A549 (cell line): ENCODE results near the gene IZUMO4.

Experiments
- CTCF ChIP-seq: fragments of >200 bp; sonication (Bioruptor Twin); formaldehyde crosslinking; IDR thresholded peaks from 3 replicates; pipeline ENCODE4 v1.5.1; 2016
- EHMT2 ChIP-seq: fragments of 200-600 bp; sonication (generic); IDR thresholded peaks from 2 replicates; pipeline ENCODE4 v1.6.1; 2016; ENCODE audit warnings: antibody characterized with exemption, low read depth, mild to moderate bottlenecking, moderate library complexity
- ELK1 ChIP-seq: fragments of 150-350 bp; IDR thresholded peaks from 2 replicates; pipeline ENCODE4 v1.6.1; 2014; ENCODE audit warnings: low read depth, mild to moderate bottlenecking, low read length
- MAX ChIP-seq: IDR thresholded peaks from 2 replicates; pipeline ENCODE4 v1.6.1; 2012
- NFE2L2 ChIP-seq: fragments of 150-350 bp; conservative IDR thresholded peaks from 2 replicates; pipeline ENCODE4 v1.6.1; 2014; ENCODE audit warnings: low read length
- PHF8 ChIP-seq: fragments of 200-600 bp; sonication (generic); IDR thresholded peaks from 2 replicates; pipeline ENCODE4 v1.6.1; 2016; ENCODE audit warnings: low read depth, mild to moderate bottlenecking, antibody characterized with exemption, moderate library complexity, borderline replicate concordance
- POLR2A ChIP-seq: IDR thresholded peaks from 2 replicates; pipeline ENCODE4 v1.6.1; 2012; ENCODE audit warnings: mild to moderate bottlenecking, low read length
- POLR2AphosphoS2 ChIP-seq: conservative IDR thresholded peaks from 2 replicates; pipeline ENCODE4 v1.6.1; 2012; ENCODE audit warnings: low read length, improper control_type of control experiment, inconsistent platforms
- RAD21 ChIP-seq, 2 experiments: fragments of >200 bp in 1 of 2; sonication (Bioruptor Twin) in 1 of 2; formaldehyde crosslinking in 1 of 2; IDR thresholded peaks in 1 of 2; conservative IDR thresholded peaks in 1 of 2; 2 replicates in 1 of 2; 3 replicates in 1 of 2; pipeline ENCODE4 v1.6.1; 2012 to 2018; ENCODE audit warnings: inconsistent platforms in 1 of 2
- REST ChIP-seq: fragments of 200-600 bp; sonication (generic); IDR thresholded peaks from 2 replicates; pipeline ENCODE4 v1.6.1; 2016; ENCODE audit warnings: antibody characterized with exemption, mild to moderate bottlenecking, moderate library complexity
- RFX5 ChIP-seq: fragments of 450-650 bp; IDR thresholded peaks from 2 replicates; pipeline ENCODE4 v1.7.1; 2014; ENCODE audit warnings: antibody characterized with exemption, mild to moderate bottlenecking, moderate library complexity

- TF ChIP-seq CTCF = no peak
- TF ChIP-seq RFX5 = no peak
- no peak for TF ChIP-seq POLR2A
- TF ChIP-seq ELK1 = no peak
- no peak for TF ChIP-seq EHMT2
- TF ChIP-seq NFE2L2 = no peak
- TF ChIP-seq RAD21 (conservative IDR thresholded peaks at IDR 0.05 in 1 of 2, IDR thresholded peaks at IDR 0.05 in 1 of 2) = no peak
- no peak for TF ChIP-seq POLR2AphosphoS2
- TF ChIP-seq REST = no peak
- no peak for TF ChIP-seq MAX
- TF ChIP-seq PHF8 = no peak
Measured at GRCh38 chr19:2048104-2048958, 48.4 kb upstream of the IZUMO4 start.
